Renal cortical epithelial cell (primary cell): ENCODE results near the gene ARHGAP19. TPM values are rescaled to one million over a fixed set of nuclear protein-coding genes. Genes with fewer than 3 reads are reported as not detected.

Experiments
- total RNA-seq: library from RNA; depleted of rRNA; stranded (reverse); fragments of >200 nt; gene quantifications from 2 replicates; pipeline ENCODE4 v1.2.3, GENCODE V29; 2014

The ARHGAP19 gene
- total RNA-seq, 1 donor from 2014 or later: 3.2 TPM

Other genes with a start within 250 kb of the ARHGAP19 start
- under 0.01 TPM in 1 of 2 replicates, not detected in the other for gene SLIT1, start 106.7 kb downstream of the ARHGAP19 start, total RNA-seq
- 0.52 and 3.5 TPM in 2 replicates for gene FRAT1, start 26.6 kb upstream of the ARHGAP19 start, total RNA-seq
- gene FRAT2, start 42.1 kb upstream of the ARHGAP19 start, total RNA-seq: 7.8 and 15.0 TPM in 2 replicates
- gene RRP12, start 108.7 kb upstream of the ARHGAP19 start, total RNA-seq: 22.6 and 29.2 TPM in 2 replicates
- 433 and 552 TPM in 2 replicates for gene PGAM1, start 133.6 kb upstream of the ARHGAP19 start, total RNA-seq
- 26.5 and 35.3 TPM in 2 replicates for gene EXOSC1, start 153.4 kb upstream of the ARHGAP19 start, total RNA-seq
- gene ZDHHC16, start 153.5 kb upstream of the ARHGAP19 start, total RNA-seq: 30.2 and 39.2 TPM in 2 replicates
- 67.9 and 95.0 TPM in 2 replicates for gene MMS19, start 205.8 kb upstream of the ARHGAP19 start, total RNA-seq
- 21.5 and 27.9 TPM in 2 replicates for gene UBTD1, start 206.3 kb upstream of the ARHGAP19 start, total RNA-seq